BE2C (cell line): ENCODE data around the gene RNF167.

Source experiments
- DNase-seq: peaks from one replicate; pipeline ENCODE4 v3.0.0-alpha.2; 2020
- H3K27me3 ChIP-seq: fragments of 250-450 bp; sonication (Bioruptor Pico); 2 replicates; pipeline ENCODE4 v1.5.1; 2020; ENCODE audit warnings: mild to moderate bottlenecking
- H3K36me3 ChIP-seq: fragments of 250-450 bp; sonication (Bioruptor Pico); 2 replicates; pipeline ENCODE4 v1.5.1; 2020; ENCODE audit warnings: mild to moderate bottlenecking
- H3K4me1 ChIP-seq: fragments of 250-450 bp; sonication (Bioruptor Pico); 2 replicates; pipeline ENCODE4 v1.5.1; 2020
- H3K4me3 ChIP-seq: 2 replicates; pipeline ENCODE4 v1.5.1; 2011; ENCODE audit warnings: low read depth, low read length
- H3K9me3 ChIP-seq: fragments of 250-450 bp; sonication (Bioruptor Pico); 2 replicates; pipeline ENCODE4 v1.5.1; 2020
- CTCF ChIP-seq: IDR thresholded peaks from 2 replicates; pipeline ENCODE4 v1.5.1; 2012; ENCODE audit warnings: mild to moderate bottlenecking, low read depth, low read length

The RNF167 gene

GRCh38 chr17:4895121-4895520 lies 44.9 kb upstream of the RNF167 start:
- Histone ChIP-seq H3K4me3 (no peak overlapping the region), H3K36me3 (peaks cover 4% of the 10 kb centered on the region), H3K4me1 (no peaks in the 10 kb centered on the region), H3K27me3 (no peaks in the 10 kb centered on the region), H3K9me3 (no peaks in the 10 kb centered on the region)
- TF ChIP-seq CTCF, result no peak
- DNase-seq, result no peak

- Histone ChIP-seq H3K4me3 (no peak overlapping the region), H3K36me3 (no peaks in the 10 kb centered on the region; the same call in none of the 2 replicates), H3K4me1 (no peaks in the 10 kb centered on the region), H3K9me3 (no peaks in the 10 kb centered on the region), H3K27me3 (no peaks in the 10 kb centered on the region)
- DNase-seq, result no peak
- 0 out of 2 replicates have a peak, but pooled peaks have one; percentile 6 for TF ChIP-seq CTCF
Observed at GRCh38 chr17:4895657-4896331, 44.3 kb upstream of the RNF167 start.

- no peak for TF ChIP-seq CTCF
- Histone ChIP-seq H3K9me3 (no peaks in the 10 kb centered on the region), H3K4me1 (no peaks in the 10 kb centered on the region), H3K36me3 (no peaks in the 10 kb centered on the region; the same call in 1 of the 2 replicates), H3K4me3 (no peak overlapping the region), H3K27me3 (no peaks in the 10 kb centered on the region)
- DNase-seq, result no peak
Observed at GRCh38 chr17:4896332-4897197, 43.5 kb upstream of the RNF167 start.

- Histone ChIP-seq H3K4me1 (no peaks in the 10 kb centered on the region), H3K9me3 (no peaks in the 10 kb centered on the region), H3K4me3 (no peak overlapping the region), H3K27me3 (no peaks in the 10 kb centered on the region), H3K36me3 (no peaks in the 10 kb centered on the region; the same call in 1 of the 2 replicates)
- DNase-seq, result no peak
- TF ChIP-seq CTCF, result no peak
Observed at GRCh38 chr17:4897198-4897687, 42.8 kb upstream of the RNF167 start.

GRCh38 chr17:4897785-4898184 lies 42.3 kb upstream of the RNF167 start:
- no peaks in the 10 kb centered on the region for H3K9me3 ChIP-seq
- no peaks in the 10 kb centered on the region; the same call in 1 of the 2 replicates for H3K36me3 ChIP-seq
- H3K4me1 ChIP-seq, result no peaks in the 10 kb centered on the region
- no peak for TF ChIP-seq CTCF
- no peak for DNase-seq
- no peak overlapping the region for H3K4me3 ChIP-seq
- H3K27me3 ChIP-seq, result no peaks in the 10 kb centered on the region
